SK-N-MC (cell line): ENCODE measurements around the gene NOTUM.

ENCODE experiments used
- EZH2 ChIP-seq: fragments of 200-600 bp; sonication (generic); IDR thresholded peaks from one replicate; pipeline ENCODE4 v1.6.1; 2017; ENCODE audit warnings: antibody characterized with exemption
- FOXP2 ChIP-seq: optimal IDR thresholded peaks from 2 replicates; pipeline ENCODE3; 2011; ENCODE audit warnings: mild to moderate bottlenecking, moderate library complexity; ENCODE audit not compliant: insufficient read depth; ENCODE audit errors: extremely low read length, control extremely low read depth
- POLR2AphosphoS5 ChIP-seq: IDR thresholded peaks from 2 replicates; pipeline ENCODE4 v1.6.1; 2012; ENCODE audit warnings: mild to moderate bottlenecking, low read depth, low read length, borderline replicate concordance

DNA sequence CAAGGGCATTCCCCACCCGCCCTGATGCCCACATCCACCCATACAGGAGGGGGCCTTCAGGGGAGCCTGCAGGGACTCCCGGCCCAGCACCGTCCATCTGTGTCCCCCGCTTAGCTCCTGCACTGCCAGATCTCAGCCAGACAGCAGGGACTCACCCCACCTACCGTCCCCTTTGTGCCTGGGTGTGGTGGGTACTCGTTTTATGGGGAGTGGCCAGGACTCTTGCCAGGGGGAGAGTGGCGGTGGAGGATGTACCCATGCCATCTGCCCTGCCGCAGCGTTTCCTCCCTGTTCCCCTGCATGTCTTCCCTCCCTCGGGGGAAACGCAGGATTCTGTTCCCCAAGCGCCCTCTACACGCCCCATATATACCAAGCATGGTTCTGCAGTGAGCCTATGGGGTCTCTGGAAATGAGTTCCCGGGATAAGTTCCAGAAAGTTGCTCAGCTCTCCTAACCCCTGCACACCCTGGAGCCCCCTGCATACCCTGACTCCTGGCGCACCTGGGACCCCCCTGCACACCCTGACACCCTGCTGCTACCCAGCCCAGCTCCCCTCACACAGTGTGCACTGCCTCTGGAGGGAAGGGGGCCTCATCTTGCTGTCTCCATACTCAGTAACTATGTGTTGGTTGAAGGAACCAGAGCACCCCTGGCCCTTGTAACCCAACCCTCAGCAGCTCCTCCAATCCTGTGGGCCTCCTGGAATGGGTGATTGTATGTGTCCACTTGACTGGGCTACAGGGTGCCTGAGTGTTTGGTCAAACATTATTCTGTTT, 29.2 kb downstream of the NOTUM start:
- TF ChIP-seq POLR2AphosphoS5 (peak; percentile 70), EZH2 (no peak), FOXP2 (no peak)
